Parathyroid adenoma (tissue), 2 donors: ENCODE results near the gene CAMKMT.
A peak's percentile ranks its signal among the peaks of the same experiment; 100 is the strongest.

Source experiments
- H2AFZ ChIP-seq: fragments of 300-600 bp; sonication (generic); one replicate; pipeline ENCODE4 v1.7.0; 2017; ENCODE audit warnings: antibody characterized with exemption, mild to moderate bottlenecking
- H3K27ac ChIP-seq: fragments of 300-600 bp; sonication (generic); one replicate; pipeline ENCODE4 v1.7.0; 2017
- H3K27me3 ChIP-seq: fragments of 300-600 bp; sonication (generic); one replicate; pipeline ENCODE4 v1.7.0; 2017; ENCODE audit warnings: low read length; ENCODE audit not compliant: control insufficient read depth, insufficient read depth
- H3K36me3 ChIP-seq: fragments of 300-600 bp; sonication (generic); one replicate; pipeline ENCODE4 v1.7.0; 2017; ENCODE audit warnings: low read length; ENCODE audit not compliant: control insufficient read depth, insufficient read depth
- H3K4me1 ChIP-seq: fragments of 300-600 bp; sonication (generic); one replicate; pipeline ENCODE4 v1.7.0; 2017; ENCODE audit warnings: control low read depth
- H3K4me2 ChIP-seq: fragments of 300-600 bp; sonication (generic); one replicate; pipeline ENCODE4 v1.7.0; 2017; ENCODE audit warnings: low read length
- H3K4me3 ChIP-seq: fragments of 300-600 bp; sonication (generic); one replicate; pipeline ENCODE4 v1.7.0; 2017; ENCODE audit warnings: low read depth, low read length
- H3K79me2 ChIP-seq: fragments of 300-600 bp; sonication (generic); one replicate; pipeline ENCODE4 v1.7.0; 2017; ENCODE audit warnings: control low read depth
- H3K9ac ChIP-seq: fragments of 300-600 bp; sonication (generic); one replicate; pipeline ENCODE4 v1.7.0; 2017; ENCODE audit warnings: mild to moderate bottlenecking
- H3K9me3 ChIP-seq: fragments of 300-600 bp; sonication (generic); one replicate; pipeline ENCODE4 v1.7.0; 2017; ENCODE audit warnings: low read length; ENCODE audit not compliant: control insufficient read depth
- CTCF ChIP-seq: fragments of 300-600 bp; sonication (generic); IDR thresholded peaks from one replicate; pipeline ENCODE4 v1.7.0; 2017; ENCODE audit warnings: antibody characterized with exemption, mild to moderate bottlenecking
- donor health status: primary hyperparathyroidism.

CAMKMT gene

GRCh38 chr2:44329343-44329742 lies 32.4 kb upstream of the CAMKMT start:
- H3K36me3 ChIP-seq, result no peaks in the 10 kb centered on the region
- peak overlapping the region; percentile 15 for H3K4me2 ChIP-seq
- no peak overlapping the region for H3K9ac ChIP-seq
- no peaks in the 10 kb centered on the region for H3K9me3 ChIP-seq
- TF ChIP-seq CTCF, result no peak
- no peak overlapping the region for H2AFZ ChIP-seq
- no peak overlapping the region for H3K27ac ChIP-seq
- H3K27me3 ChIP-seq, result no peaks in the 10 kb centered on the region
- H3K4me3 ChIP-seq, result no peak overlapping the region
- no peaks in the 10 kb centered on the region for H3K79me2 ChIP-seq
- peaks cover 14% of the 10 kb centered on the region for H3K4me1 ChIP-seq

GRCh38 chr2:44330801-44331200 lies 30.9 kb upstream of the CAMKMT start:
- no peak for TF ChIP-seq CTCF
- Histone ChIP-seq H3K79me2 (no peaks in the 10 kb centered on the region), H3K9ac (no peak overlapping the region), H3K9me3 (no peaks in the 10 kb centered on the region), H2AFZ (no peak overlapping the region), H3K4me2 (no peak overlapping the region), H3K27ac (no peak overlapping the region), H3K36me3 (no peaks in the 10 kb centered on the region), H3K27me3 (no peaks in the 10 kb centered on the region), H3K4me3 (no peak overlapping the region), H3K4me1 (peaks cover 14% of the 10 kb centered on the region)

DNA sequence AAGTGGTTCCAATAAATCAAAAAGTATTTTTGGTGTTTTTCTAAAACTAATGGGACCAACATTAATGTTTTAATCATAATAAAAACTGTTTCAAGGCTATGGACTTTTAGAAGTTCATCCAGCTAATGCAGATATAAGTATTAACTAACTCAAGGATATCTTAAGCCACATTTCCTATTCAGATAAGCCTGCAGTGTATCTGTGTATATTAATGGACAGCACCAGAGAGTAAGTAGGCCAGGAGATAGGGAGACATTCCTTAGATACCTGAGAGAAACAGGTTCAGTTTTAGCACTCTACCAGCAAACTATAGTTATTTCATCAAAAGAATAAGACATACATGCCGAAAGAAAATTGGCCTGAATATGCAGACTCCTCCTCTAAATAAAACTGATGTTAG lies 27.8 kb upstream of the CAMKMT start:
- TF ChIP-seq CTCF, result no peak
- Histone ChIP-seq H3K27me3 (no peaks in the 10 kb centered on the region), H3K79me2 (no peaks in the 10 kb centered on the region), H3K36me3 (no peaks in the 10 kb centered on the region), H3K4me3 (no peak overlapping the region), H3K9me3 (no peaks in the 10 kb centered on the region), H2AFZ (no peak overlapping the region), H3K9ac (no peak overlapping the region), H3K4me2 (no peak overlapping the region), H3K4me1 (no peaks in the 10 kb centered on the region), H3K27ac (no peak overlapping the region)

- no peak for TF ChIP-seq CTCF
- no peaks in the 10 kb centered on the region for H3K79me2 ChIP-seq
- H3K9me3 ChIP-seq, result no peaks in the 10 kb centered on the region
- no peaks in the 10 kb centered on the region for H3K36me3 ChIP-seq
- H3K9ac ChIP-seq, result no peak overlapping the region
- no peak overlapping the region for H3K27ac ChIP-seq
- no peak overlapping the region for H3K4me3 ChIP-seq
- no peak overlapping the region for H2AFZ ChIP-seq
- H3K27me3 ChIP-seq, result no peaks in the 10 kb centered on the region
- H3K4me2 ChIP-seq, result no peak overlapping the region
- H3K4me1 ChIP-seq, result no peaks in the 10 kb centered on the region
Measured at GRCh38 chr2:44335806-44336538, 25.8 kb upstream of the CAMKMT start.

GRCh38 chr2:44342854-44343253 lies 18.9 kb upstream of the CAMKMT start:
- no peaks in the 10 kb centered on the region for H3K27me3 ChIP-seq
- no peaks in the 10 kb centered on the region for H3K36me3 ChIP-seq
- no peaks in the 10 kb centered on the region for H3K4me1 ChIP-seq
- H3K9me3 ChIP-seq, result no peaks in the 10 kb centered on the region
- no peak overlapping the region for H2AFZ ChIP-seq
- no peak overlapping the region for H3K4me3 ChIP-seq
- no peak overlapping the region for H3K9ac ChIP-seq
- no peak overlapping the region for H3K4me2 ChIP-seq
- no peaks in the 10 kb centered on the region for H3K79me2 ChIP-seq
- H3K27ac ChIP-seq, result no peak overlapping the region
- peak; percentile 40 for TF ChIP-seq CTCF
